Activated B cell treated with CpG ODN at 0.5 μM for 24 hours (primary cell): Measurements from ENCODE around the gene STX1B. TPM values are rescaled to one million over a fixed set of nuclear protein-coding genes. Genes with fewer than 3 reads are reported as not detected.
"Not testable (repeated sequence)": the region's sequence is repeated elsewhere in the genome, so short reads cannot be mapped to it uniquely, and the experiment has no call there.

Source experiments
- ATAC-seq: fragments of 200-7000 bp; cut with Tn5 transposase; one replicate; pipeline ENCODE4 v1.10.0; 2021; ENCODE audit warnings: low read depth, mild to moderate bottlenecking, moderate library complexity
- CTCF ChIA-PET: fragments of 350-600 bp; sonication (Branson Sonifier 250); formaldehyde crosslinking; loops from one replicate; lab custom pipeline; 2021; ENCODE audit warnings: antibody characterized with exemption; lab: Charles Lee
- POLR2A ChIA-PET: fragments of 350-600 bp; sonication (Branson Sonifier 250); formaldehyde crosslinking; loops from one replicate; lab custom pipeline; 2021; ENCODE audit warnings: antibody characterized with exemption; lab: Charles Lee
- DNase-seq: peaks from one replicate; pipeline ENCODE4 v3.0.0; 2022
- H3K27ac Mint-ChIP-seq: one replicate; pipeline ENCODE4 v1.8.0; 2020; ENCODE audit warnings: mixed read lengths
- H3K27me3 Mint-ChIP-seq: one replicate; pipeline ENCODE4 v1.8.0; 2021; ENCODE audit warnings: mixed read lengths
- H3K36me3 Mint-ChIP-seq: one replicate; pipeline ENCODE4 v1.8.0; 2021; ENCODE audit warnings: low read depth, mixed read lengths
- H3K4me1 Mint-ChIP-seq: one replicate; pipeline ENCODE4 v1.8.0; 2021; ENCODE audit warnings: mixed read lengths
- H3K4me3 Mint-ChIP-seq: one replicate; pipeline ENCODE4 v1.8.0; 2020; ENCODE audit warnings: mild to moderate bottlenecking, mixed read lengths
- H3K9me3 Mint-ChIP-seq: one replicate; pipeline ENCODE4 v1.8.0; 2020; ENCODE audit warnings: mixed read lengths
- CTCF ChIP-seq: fragments of 200-600 bp; IDR thresholded peaks from one replicate; pipeline ENCODE4 v1.8.0; 2022; ENCODE audit warnings: antibody characterized with exemption, mild to moderate bottlenecking
- intact Hi-C: fragments of 100-400 bp; cut with micrococcal nuclease; formaldehyde crosslinking; loops from one replicate; pipeline ENCODE4 v1.15.1; 2024
- total RNA-seq: library from RNA; stranded (reverse); gene quantifications from 2 replicates; pipeline ENCODE4 v1.2.3, GENCODE V29; 2022

Gene STX1B
- total RNA-seq, 1 donor from 2014 or later: 1.2 TPM

- H3K9me3 Mint-ChIP-seq: no peaks in the 10 kb centered on the region
- DNase-seq: no peak
- H3K4me3 Mint-ChIP-seq: no peak overlapping the region
- ATAC-seq: no peak
- peaks cover 21% of the 10 kb centered on the region for H3K27me3 Mint-ChIP-seq
- CTCF ChIA-PET: no interaction called here
- H3K36me3 Mint-ChIP-seq: no peaks in the 10 kb centered on the region
- intact Hi-C loops: no loop called here
- H3K27ac Mint-ChIP-seq: no peak overlapping the region
- no peak for TF ChIP-seq CTCF
- H3K4me1 Mint-ChIP-seq: peaks cover 13% of the 10 kb centered on the region
- POLR2A ChIA-PET: interaction anchor here (0.7 kb wide), 1 partner anchor 864 kb away, joined by 6 read pairs; no protein-coding TSS in a partner anchor
These were observed 5.6 kb upstream of the STX1B start for GRCh38 chr16:31016018-31016417.

GRCh38 chr16:31013292-31013691 is 2.9 kb upstream of the STX1B start:
- H3K4me3 Mint-ChIP-seq, H3K9me3 Mint-ChIP-seq, intact Hi-C loops, H3K27ac Mint-ChIP-seq, DNase-seq, POLR2A ChIA-PET, H3K36me3 Mint-ChIP-seq, ATAC-seq, CTCF ChIA-PET: not testable (repeated sequence)
- Mint-ChIP-seq H3K4me1 (peaks cover 18% of the 10 kb centered on the region), H3K27me3 (peaks cover 40% of the 10 kb centered on the region)

GRCh38 chr16:31011815-31012214 is 1.4 kb upstream of the STX1B start:
- intact Hi-C loops, H3K27ac Mint-ChIP-seq, H3K9me3 Mint-ChIP-seq, H3K36me3 Mint-ChIP-seq, CTCF ChIA-PET, H3K4me3 Mint-ChIP-seq, ATAC-seq, DNase-seq, POLR2A ChIA-PET: not testable (repeated sequence)
- Mint-ChIP-seq H3K4me1 (peaks cover 18% of the 10 kb centered on the region), H3K27me3 (peaks cover 40% of the 10 kb centered on the region)

- intact Hi-C loops: no loop called here
- no peaks in the 10 kb centered on the region for H3K9me3 Mint-ChIP-seq
- TF ChIP-seq CTCF: no peak
- H3K4me1 Mint-ChIP-seq: peaks cover 18% of the 10 kb centered on the region
- no peak overlapping the region for H3K27ac Mint-ChIP-seq
- ATAC-seq (no peak), DNase-seq (no peak)
- H3K36me3 Mint-ChIP-seq: no peaks in the 10 kb centered on the region
- H3K4me3 Mint-ChIP-seq: peak overlapping the region; percentile 38
- peaks cover 37% of the 10 kb centered on the region for H3K27me3 Mint-ChIP-seq
- CTCF ChIA-PET: no interaction called here
- POLR2A ChIA-PET: interaction anchor here (0.6 kb wide), 1 partner anchor 53 kb away, joined by 3 read pairs; the partner anchor contains the start of gene SETD1A
These were observed 399 bp downstream of the STX1B start for GRCh38 chr16:31009894-31010584.

GRCh38 chr16:31009120-31009519 is 1.3 kb downstream of the STX1B start:
- H3K4me3 Mint-ChIP-seq: no peak overlapping the region
- POLR2A ChIA-PET: no interaction called here
- DNase-seq: no peak
- H3K4me1 Mint-ChIP-seq: peaks cover 18% of the 10 kb centered on the region
- peaks cover 35% of the 10 kb centered on the region for H3K27me3 Mint-ChIP-seq
- H3K27ac Mint-ChIP-seq: no peak overlapping the region
- no peak for ATAC-seq
- H3K9me3 Mint-ChIP-seq: no peaks in the 10 kb centered on the region
- TF ChIP-seq CTCF: no peak
- intact Hi-C loops: no loop called here
- no peaks in the 10 kb centered on the region for H3K36me3 Mint-ChIP-seq
- CTCF ChIA-PET: no interaction called here

- Mint-ChIP-seq H3K36me3 (no peaks in the 10 kb centered on the region), H3K9me3 (no peaks in the 10 kb centered on the region), H3K4me1 (peaks cover 15% of the 10 kb centered on the region), H3K27me3 (peaks cover 35% of the 10 kb centered on the region), H3K4me3 (no peak overlapping the region), H3K27ac (no peak overlapping the region)
- POLR2A ChIA-PET: no interaction called here
- DNase-seq: no peak
- intact Hi-C loops: no loop called here
- ATAC-seq: no peak
- no peak for TF ChIP-seq CTCF
- CTCF ChIA-PET: no interaction called here
These were observed 1.9 kb downstream of the STX1B start for GRCh38 chr16:31008551-31008950.
